A673 (cell line): ENCODE results near the gene STARD13.

Experiments used
- EZH2 ChIP-seq: fragments of 200-600 bp; sonication (generic); IDR thresholded peaks from 2 replicates; pipeline ENCODE4 v1.6.1; 2017; ENCODE audit warnings: borderline replicate concordance, low read depth, mild to moderate bottlenecking, mixed read lengths, antibody characterized with exemption, low read length; ENCODE audit not compliant: poor library complexity, severe bottlenecking
- TF ChIP-seq, protein P1 (sequence below): fragments of 300-800, 200-600 bp; sonication (generic); conservative IDR thresholded peaks from 2 replicates; pipeline ENCODE4 v1.5.1; 2017; ENCODE audit warnings: low read depth, mild to moderate bottlenecking, antibody characterized with exemption, low read length, moderate library complexity, mixed read lengths

DNA sequence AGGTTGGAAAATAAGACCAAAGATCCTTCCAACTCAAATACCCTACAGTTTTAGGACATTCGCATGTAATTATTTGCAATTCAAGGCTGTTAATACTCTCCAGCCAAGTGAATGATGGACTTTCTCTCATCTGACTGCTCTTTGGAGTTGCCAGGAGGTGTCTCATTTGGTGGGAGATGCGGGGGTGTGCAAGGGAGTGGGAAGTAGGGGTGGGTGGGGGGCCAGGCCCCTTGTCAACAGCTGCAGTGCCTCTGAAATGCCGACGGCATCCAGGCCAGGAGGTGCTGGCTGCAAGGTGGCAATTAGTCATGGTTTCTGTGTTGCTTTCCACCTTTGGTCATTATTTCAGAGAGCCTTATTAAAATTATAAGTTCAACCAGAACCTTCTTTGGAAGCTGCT is 147.8 kb downstream of the STARD13 start:
- TF ChIP-seq, protein P1, sequence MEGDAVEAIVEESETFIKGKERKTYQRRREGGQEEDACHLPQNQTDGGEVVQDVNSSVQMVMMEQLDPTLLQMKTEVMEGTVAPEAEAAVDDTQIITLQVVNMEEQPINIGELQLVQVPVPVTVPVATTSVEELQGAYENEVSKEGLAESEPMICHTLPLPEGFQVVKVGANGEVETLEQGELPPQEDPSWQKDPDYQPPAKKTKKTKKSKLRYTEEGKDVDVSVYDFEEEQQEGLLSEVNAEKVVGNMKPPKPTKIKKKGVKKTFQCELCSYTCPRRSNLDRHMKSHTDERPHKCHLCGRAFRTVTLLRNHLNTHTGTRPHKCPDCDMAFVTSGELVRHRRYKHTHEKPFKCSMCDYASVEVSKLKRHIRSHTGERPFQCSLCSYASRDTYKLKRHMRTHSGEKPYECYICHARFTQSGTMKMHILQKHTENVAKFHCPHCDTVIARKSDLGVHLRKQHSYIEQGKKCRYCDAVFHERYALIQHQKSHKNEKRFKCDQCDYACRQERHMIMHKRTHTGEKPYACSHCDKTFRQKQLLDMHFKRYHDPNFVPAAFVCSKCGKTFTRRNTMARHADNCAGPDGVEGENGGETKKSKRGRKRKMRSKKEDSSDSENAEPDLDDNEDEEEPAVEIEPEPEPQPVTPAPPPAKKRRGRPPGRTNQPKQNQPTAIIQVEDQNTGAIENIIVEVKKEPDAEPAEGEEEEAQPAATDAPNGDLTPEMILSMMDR: no peak
- no peak for TF ChIP-seq EZH2
